ENCODE results near the gene CDO1. TPM values are rescaled to one million over a fixed set of nuclear protein-coding genes. Genes with fewer than 3 reads are reported as not detected.

Gene CDO1
- polyA plus RNA-seq, 1 donor (not counting 4 experiments of a cell fraction or from before 2014, with no cell fraction given) = not detected

DNA sequence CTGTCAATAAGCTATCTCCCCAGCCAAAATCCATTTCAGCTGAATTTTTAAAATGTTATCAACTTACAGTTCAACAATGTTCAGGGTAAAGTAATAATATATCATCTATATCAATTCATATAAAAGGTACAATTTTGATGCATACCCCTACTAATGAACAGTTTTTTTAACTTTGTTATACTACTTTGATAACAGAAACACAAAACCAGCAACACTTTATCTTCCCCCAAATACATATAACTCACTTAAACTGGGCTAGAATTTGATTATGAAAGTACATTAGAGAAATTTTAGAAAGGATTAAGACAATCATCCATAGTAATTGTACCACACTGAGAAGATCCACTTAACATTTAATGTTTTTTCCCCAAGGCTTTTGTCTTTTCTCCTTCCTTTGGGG is 5.1 kb downstream of the CDO1 start:
- Histone ChIP-seq H3K27ac (ENCODE audit: control insufficient read depth, insufficient read depth, low read length) (no peak overlapping the region), H3K4me3 (ENCODE audit: control insufficient read depth in 2 of 3, extremely low read depth in 1 of 3, insufficient read depth in 2 of 3, low read depth in 1 of 3, low read length in 3 of 3) (no peak overlapping the region), H3K9ac (ENCODE audit: control insufficient read depth, extremely low read depth, insufficient read depth, low read length) (no peak overlapping the region), H3K36me3 (ENCODE audit: control insufficient read depth in 2 of 2, extremely low read depth in 1 of 2, insufficient read depth in 2 of 2, low read length in 2 of 2) (no peaks in the 10 kb centered on the region), H3K9me1 (ENCODE audit: control insufficient read depth, extremely low read depth, insufficient read depth, low read length) (no peaks in the 10 kb centered on the region), H3K9me3 (ENCODE audit: control insufficient read depth, low read depth, low read length) (no peaks in the 10 kb centered on the region), H2AFZ (ENCODE audit: control insufficient read depth, low read length) (no peak overlapping the region), H4K20me1 (ENCODE audit: control insufficient read depth, extremely low read depth, insufficient read depth, low read length) (no peaks in the 10 kb centered on the region), H3K27me3 (ENCODE audit: control insufficient read depth, extremely low read depth, insufficient read depth, low read length) (peaks cover 28% of the 10 kb centered on the region), H3K4me1 (ENCODE audit: control insufficient read depth, extremely low read depth, insufficient read depth, low read length) (no peaks in the 10 kb centered on the region), H3K4me2 (ENCODE audit: control insufficient read depth, extremely low read depth, insufficient read depth, low read depth, low read length) (no peak overlapping the region), H3K79me2 (ENCODE audit: control insufficient read depth, insufficient read depth, low read length) (no peaks in the 10 kb centered on the region)
- DNase-seq (ENCODE audit: low read depth, low spot score) (no peak), FAIRE-seq (no peak)
- TF ChIP-seq, protein P1, sequence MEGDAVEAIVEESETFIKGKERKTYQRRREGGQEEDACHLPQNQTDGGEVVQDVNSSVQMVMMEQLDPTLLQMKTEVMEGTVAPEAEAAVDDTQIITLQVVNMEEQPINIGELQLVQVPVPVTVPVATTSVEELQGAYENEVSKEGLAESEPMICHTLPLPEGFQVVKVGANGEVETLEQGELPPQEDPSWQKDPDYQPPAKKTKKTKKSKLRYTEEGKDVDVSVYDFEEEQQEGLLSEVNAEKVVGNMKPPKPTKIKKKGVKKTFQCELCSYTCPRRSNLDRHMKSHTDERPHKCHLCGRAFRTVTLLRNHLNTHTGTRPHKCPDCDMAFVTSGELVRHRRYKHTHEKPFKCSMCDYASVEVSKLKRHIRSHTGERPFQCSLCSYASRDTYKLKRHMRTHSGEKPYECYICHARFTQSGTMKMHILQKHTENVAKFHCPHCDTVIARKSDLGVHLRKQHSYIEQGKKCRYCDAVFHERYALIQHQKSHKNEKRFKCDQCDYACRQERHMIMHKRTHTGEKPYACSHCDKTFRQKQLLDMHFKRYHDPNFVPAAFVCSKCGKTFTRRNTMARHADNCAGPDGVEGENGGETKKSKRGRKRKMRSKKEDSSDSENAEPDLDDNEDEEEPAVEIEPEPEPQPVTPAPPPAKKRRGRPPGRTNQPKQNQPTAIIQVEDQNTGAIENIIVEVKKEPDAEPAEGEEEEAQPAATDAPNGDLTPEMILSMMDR (optimal IDR thresholded peaks at IDR 0.05 in 1 of 3, IDR thresholded peaks at IDR 0.05 in 1 of 3, conservative IDR thresholded peaks at IDR 0.05 in 1 of 3; ENCODE audit: extremely low read depth in 1 of 3, insufficient read depth in 2 of 3, low read length in 3 of 3) = no peak
- TF ChIP-seq EZH2 (IDR thresholded peaks at IDR 0.05; ENCODE audit: low read length) = no peak
- dilution Hi-C loops (cut with MboI; ENCODE audit: extremely low pct_ligation_motif_present, low sequenced_read_pairs) = no loop called here

DNA sequence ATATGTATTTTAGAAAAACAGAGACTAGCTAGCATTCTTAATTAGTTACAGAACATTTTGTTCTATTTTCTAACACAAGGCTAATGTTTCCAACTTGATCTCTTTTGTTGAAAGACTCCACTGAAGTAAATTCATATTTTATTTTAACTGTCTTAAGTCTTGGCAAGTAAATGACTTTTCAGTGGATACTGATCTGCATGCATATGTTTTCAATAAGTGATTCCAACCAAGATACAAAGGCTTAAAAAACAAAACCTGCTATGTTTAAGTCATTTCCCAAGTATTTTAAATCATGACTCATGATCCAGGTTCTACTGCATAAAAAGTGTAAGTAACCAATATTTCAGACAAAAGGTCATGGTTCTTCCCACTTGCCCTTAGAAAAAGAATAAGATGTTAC is 5.7 kb downstream of the CDO1 start:
- Histone ChIP-seq H3K4me1 (ENCODE audit: control insufficient read depth, extremely low read depth, insufficient read depth, low read length) (no peaks in the 10 kb centered on the region), H3K4me3 (ENCODE audit: control insufficient read depth in 2 of 3, extremely low read depth in 1 of 3, insufficient read depth in 2 of 3, low read depth in 1 of 3, low read length in 3 of 3) (no peak overlapping the region), H3K79me2 (ENCODE audit: control insufficient read depth, insufficient read depth, low read length) (no peaks in the 10 kb centered on the region), H3K36me3 (ENCODE audit: control insufficient read depth in 2 of 2, extremely low read depth in 1 of 2, insufficient read depth in 2 of 2, low read length in 2 of 2) (no peaks in the 10 kb centered on the region), H3K4me2 (ENCODE audit: control insufficient read depth, extremely low read depth, insufficient read depth, low read depth, low read length) (no peak overlapping the region), H3K27me3 (ENCODE audit: control insufficient read depth, extremely low read depth, insufficient read depth, low read length) (peaks cover 22% of the 10 kb centered on the region), H3K9me3 (ENCODE audit: control insufficient read depth, low read depth, low read length) (no peaks in the 10 kb centered on the region), H3K9ac (ENCODE audit: control insufficient read depth, extremely low read depth, insufficient read depth, low read length) (no peak overlapping the region), H4K20me1 (ENCODE audit: control insufficient read depth, extremely low read depth, insufficient read depth, low read length) (no peaks in the 10 kb centered on the region), H2AFZ (ENCODE audit: control insufficient read depth, low read length) (no peak overlapping the region), H3K27ac (ENCODE audit: control insufficient read depth, insufficient read depth, low read length) (no peak overlapping the region), H3K9me1 (ENCODE audit: control insufficient read depth, extremely low read depth, insufficient read depth, low read length) (no peaks in the 10 kb centered on the region)
- dilution Hi-C loops (cut with MboI; ENCODE audit: extremely low pct_ligation_motif_present, low sequenced_read_pairs) = no loop called here
- DNase-seq (ENCODE audit: low read depth, low spot score) (no peak), FAIRE-seq (no peak)
- no peak for TF ChIP-seq EZH2 (IDR thresholded peaks at IDR 0.05; ENCODE audit: low read length)
- TF ChIP-seq, protein P1 (optimal IDR thresholded peaks at IDR 0.05 in 1 of 3, IDR thresholded peaks at IDR 0.05 in 1 of 3, conservative IDR thresholded peaks at IDR 0.05 in 1 of 3; ENCODE audit: extremely low read depth in 1 of 3, insufficient read depth in 2 of 3, low read length in 3 of 3) = no peak
